GM21786 (cell line): Measurements from ENCODE around the gene PTPRE.

Experiments used
- ATAC-seq: cut with Tn5 transposase; IDR thresholded peaks from one replicate; pipeline ENCODE4 v1.9.1; 2021; ENCODE audit not compliant: unreplicated experiment

PTPRE gene

DNA sequence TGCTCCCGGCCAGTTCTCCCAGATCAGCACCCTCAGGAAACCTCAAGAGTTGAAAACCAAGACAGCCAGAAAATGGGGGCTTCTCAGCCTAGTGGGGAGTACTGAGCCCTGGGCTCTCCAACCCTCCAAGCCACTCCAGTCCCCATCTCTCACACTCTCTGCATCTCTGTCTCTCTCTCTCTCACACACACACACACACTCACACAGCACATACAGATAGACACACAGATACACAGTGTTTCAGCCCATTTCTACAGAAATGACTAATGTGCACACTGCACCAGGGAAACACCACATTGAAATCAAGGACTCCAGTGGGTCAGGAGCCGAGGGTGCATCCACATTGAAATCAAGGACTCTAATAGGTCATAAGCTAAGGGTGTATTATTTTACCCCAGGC, 111.8 kb downstream of the PTPRE start:
- ATAC-seq: no peak

DNA sequence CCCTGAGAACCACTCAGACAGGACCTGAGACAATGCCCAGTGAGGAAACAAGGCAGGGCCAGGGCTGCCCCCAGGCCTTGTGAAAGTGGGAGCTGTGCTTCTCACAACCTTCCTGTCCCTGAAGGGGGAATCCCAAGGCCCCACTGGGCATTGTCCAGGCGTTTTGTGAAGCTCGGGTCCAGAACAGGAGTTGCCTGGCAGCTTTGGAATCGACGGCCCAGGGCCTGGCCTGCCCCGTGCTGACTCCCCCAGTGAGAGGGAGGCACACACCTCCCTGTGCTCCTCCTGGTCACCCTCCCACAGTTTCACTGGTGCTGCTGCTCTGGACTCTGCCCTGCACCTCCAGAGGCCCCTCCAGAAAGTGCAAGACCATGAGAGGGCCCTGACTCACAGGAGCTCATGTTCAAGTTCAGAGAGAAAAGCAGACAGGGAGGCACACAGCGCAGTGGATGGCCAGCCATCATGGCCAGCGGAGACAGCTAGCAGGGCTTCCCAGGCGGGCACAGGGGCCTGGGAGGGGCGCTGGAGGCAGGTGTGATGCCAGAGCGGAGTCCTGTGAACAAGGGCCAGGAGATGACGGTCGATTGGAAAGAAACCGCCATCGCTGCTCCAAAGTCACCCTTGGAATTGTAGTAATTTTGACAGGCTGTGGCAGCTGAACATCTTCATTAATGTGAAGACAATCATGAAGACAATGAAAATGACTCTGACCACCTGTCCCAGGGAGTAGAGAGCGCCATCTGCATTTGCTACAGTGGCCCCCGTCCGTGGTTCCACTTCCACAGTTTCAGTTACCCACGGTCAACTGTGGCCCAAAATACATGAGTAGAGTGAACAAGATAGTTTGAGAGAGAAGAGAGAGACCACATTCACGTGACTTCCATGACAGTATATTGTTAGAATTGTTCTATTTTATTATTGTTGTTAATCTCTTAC, 115.6 kb downstream of the PTPRE start:
- no peak for ATAC-seq

DNA sequence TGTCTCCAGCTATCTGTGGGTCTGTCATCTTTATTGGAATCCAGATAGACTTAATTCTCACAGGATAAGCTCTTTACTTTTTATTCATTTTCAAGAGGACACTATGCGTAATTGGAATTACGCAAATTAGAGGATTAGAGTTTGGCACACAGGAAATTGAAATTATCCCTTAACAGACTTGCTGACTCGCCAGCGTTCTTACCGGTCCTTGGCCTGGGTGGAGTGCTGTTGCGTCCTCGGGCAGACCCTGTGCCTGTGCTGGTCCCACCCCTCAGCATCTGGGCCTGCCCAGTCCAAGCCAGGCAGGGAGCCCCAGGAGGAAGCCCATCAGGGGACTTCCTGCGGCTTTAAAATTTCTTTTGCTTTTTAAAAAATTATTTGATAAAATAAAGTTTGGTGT, 117.5 kb downstream of the PTPRE start:
- no peak for ATAC-seq

DNA sequence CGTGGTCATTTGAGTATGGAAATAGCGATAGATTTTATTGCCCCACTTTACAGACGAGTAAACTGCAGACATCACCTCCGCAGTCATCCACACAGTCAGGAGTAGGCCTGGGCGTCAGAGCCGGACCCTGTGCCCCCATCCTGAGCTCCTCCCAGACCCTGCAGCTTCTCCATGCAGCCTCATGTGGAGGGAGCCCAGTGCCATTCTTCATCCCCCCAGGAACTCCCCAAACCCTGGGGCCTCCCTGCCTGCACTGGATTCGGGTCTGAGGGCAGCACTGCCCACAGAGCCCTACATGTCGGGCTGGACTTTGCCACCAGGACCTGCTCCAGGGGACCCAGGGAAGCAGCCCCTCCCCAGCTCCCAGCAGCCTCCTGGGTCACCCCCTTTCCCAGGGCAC, 118.5 kb downstream of the PTPRE start:
- ATAC-seq: no peak

DNA sequence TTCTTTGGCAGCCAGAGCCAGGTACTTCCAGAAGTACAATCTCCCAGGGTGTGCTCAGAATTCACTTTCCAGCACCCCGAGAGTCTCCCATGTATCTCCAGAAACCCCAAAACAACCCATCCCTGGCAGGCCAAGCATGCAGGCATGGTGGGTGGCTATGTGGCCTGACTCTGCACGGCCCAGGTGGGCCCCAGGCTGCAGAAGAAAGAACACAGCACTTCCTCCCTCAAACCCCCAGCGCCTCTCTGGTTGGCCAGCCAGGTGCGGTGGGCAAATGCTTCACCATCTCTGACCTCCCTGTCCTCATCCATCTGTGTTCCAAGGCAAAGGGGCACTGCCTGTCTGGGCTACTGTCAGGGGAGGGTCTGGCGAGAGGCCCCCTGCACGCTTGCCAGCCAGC, 119.0 kb downstream of the PTPRE start:
- no peak for ATAC-seq

DNA sequence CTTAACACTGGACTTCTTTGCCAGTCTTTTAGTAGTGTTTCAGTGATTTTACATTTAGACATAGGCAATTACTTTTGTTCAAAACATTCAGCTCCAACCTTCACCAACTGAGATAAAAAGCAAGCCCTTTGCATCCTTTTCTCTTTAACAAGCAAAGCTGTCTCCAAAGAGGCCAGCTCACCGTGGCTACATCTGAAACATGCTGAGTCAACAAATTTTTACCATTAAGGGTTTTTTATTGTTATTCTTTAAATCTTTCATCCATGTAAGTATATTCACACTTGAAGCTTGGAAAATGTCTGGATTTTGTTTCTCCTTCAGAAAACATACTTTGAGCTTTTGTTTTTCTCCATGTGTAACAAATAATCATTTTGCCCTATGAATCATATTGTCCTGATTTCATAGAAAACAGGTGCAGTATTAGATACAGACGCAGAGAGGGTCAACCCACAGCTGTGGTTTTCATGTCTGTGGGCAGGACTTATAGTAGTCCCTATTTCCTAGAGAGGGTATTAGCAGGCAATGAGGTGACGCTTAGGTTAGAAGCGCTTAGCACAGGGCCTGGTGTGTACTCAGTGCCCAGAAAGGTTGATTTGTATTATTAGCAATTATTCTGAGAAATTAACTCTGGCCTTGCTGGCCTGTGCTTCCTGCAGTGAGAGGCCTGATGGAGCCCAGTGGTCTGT, 119.9 kb downstream of the PTPRE start:
- ATAC-seq: no peak

DNA sequence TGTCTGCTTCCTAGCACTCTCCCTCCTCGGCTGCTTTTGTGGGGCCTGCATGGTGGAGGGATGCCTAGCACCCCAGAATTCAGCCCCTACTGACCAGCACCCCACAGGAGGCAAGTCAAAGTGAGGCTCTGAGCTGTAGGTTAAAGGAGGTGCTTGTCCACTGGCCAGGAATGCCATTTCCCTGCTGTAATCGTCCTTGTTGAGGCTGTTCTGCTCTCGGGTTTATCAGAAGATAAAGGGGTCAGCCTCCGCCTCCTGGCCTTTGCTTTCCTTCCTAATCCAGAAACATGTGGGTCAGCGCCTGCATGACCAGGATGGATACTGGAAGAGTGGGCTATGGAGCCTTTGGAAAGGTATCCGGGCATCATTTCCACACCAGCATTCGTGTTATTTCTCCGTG, 120.4 kb downstream of the PTPRE start:
- no peak for ATAC-seq

DNA sequence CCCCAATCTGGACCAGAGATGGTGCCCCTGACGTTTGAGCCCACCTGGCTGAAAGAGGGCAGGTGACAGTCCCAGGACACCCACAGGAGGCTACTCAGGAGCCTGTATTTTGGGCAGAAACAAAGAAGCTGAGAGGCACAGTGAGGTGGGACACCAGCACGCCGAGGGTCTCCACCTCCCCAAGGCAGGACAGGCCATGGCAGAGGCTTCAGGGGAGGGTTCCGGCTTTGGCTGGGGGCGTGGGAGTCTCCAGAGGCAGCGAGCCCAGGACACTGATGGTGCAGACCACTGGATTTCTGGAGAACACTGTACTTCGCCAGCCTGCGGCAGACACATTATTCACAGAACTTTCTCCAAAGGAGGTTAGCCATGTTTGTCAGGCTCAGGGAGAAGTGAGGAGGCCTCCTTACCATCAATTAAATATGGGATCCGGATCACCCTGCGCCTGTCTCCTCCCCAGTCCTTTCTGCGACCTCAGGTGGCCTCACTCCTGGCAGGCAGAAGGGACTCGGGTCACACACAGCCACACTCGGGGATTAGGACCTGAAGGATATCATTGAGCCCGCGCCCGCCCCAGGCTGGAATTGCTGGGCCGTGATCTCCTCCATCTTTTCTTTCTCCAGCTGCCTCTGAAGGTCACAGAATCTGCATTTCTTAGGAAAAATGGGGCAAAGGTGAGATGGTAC, 121.1 kb downstream of the PTPRE start:
- no peak for ATAC-seq

DNA sequence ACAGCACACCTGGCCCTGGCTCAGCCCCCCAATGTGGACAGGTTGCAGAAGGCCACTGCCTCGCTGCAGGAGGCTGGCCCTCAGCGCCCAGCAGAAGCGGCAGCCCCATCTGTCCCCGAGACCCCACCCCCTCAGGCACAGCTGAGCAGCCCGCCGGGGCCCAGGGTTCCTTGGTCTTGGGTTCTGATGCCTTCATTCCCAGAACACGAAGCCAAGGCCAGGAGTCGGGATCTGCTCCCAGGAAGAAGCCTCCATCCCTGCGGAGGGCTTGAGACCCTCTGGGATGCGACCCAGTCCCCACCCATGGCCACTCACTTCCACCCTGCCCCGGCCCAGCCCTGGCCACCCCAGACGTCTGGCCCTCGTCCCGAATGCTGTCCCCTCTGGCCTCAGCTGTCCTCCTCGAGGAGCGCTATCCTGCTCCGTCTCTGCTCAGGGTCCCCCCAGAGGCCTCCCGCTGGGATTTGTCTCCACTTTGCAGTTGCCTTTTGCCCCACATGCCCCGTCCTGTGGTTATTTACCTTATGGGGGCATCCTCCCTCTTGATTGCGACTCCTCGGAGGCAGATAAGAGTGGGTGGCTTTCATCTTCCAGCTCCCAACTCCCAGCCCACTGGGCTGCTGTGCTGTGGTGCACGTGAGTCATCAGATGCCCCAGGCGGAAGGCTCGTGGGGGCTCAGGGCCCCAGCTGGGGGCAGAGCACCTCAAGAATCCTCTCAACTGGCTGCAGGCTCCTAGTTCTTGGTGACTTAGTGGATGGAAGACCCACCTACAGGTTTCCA, 121.8 kb downstream of the PTPRE start:
- ATAC-seq: no peak

DNA sequence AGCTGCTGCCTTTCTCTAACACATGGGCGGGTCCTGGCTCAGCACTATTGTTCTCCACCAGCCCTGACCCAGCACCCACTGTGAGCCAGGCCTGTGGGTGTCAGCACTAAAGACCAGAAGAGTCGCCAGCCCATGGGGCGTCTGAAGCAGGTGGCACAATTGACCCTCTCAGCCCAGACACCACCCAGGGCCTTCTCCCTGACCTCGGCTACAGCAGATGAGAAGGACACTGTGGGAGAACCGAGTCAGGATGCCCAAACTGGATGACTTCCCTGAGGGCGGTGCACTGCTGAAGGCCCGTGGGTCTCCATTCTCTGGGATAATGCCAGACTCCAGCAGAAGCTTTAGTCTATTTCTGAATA, 122.4 kb downstream of the PTPRE start:
- ATAC-seq: no peak

DNA sequence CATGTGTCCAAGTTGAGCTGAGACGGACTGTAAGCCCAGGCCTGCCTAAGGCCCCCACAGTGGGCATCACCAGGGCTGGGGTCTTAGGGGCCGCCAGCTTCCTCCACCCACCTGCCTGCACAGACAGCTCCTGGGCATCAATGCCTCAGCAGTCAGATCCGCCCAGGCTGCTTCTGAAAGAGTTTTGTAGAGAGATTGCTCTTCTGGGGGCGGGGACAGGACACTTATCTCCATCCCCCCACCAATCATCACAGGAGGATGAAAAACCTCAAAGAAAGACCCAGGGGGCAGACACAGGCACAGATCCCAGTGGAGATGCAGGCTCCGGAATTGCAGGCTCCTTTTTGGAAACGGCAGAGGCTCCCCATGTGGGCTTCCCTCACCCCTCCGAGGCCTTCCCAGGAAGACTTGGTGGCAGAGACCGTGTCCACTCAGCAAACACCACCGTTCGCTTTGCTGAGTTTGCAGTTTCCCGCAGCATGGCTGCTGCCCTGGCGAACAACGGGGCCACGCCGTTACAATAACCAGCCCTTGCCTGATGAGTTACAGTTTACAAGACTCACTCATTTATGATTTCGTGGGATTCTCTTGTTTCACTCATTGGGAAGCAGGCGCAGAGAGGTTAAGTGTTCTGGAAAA, 122.9 kb downstream of the PTPRE start:
- ATAC-seq: no peak

DNA sequence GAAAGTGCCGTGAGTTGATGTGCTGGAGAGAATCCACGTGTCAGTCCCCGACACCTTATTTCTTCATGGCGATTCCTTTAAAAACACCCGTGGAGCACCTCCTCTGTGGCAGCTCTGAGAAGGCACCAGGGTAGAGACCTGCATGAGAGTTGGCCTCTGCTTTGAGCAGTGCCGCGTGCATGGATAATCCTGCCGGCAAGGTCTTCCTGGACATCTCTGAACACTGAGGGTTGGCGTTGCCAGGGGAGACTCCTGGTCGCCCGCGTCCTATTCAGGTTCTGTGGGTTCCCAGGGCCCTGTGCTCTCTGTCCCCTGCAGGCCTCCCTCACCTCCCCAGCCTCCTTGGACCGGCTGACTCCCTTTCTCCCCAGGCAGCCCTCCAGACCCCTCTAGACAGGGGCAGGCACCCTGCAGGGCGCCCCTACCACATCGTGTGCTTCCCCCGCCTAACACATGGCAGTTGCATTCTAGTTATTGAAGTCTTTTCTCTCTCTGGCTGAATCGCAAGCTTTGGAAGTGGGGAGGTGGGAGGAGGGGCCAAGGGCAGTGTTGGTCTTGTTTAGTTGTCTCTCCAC, 123.7 kb downstream of the PTPRE start:
- no peak for ATAC-seq

DNA sequence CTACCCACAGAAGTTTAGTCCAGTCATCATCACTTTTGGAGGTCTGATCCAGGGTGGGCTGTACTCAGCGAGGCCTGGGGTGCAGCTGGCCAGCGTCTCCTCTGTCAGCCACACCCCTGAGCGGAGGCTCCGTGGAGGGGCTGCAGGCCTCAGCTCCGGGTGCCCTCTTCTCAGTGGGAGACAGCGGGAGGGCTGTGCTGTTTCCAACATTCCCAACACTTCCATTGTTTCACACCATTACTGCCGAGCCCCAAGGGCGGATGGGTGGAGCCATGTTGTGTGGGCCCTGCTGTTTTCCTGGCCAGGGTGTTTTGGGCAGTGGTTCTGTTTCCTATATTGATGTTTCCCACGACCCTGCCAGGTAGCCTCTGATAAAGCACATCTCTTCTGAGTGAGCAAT, 124.3 kb downstream of the PTPRE start:
- ATAC-seq: no peak

DNA sequence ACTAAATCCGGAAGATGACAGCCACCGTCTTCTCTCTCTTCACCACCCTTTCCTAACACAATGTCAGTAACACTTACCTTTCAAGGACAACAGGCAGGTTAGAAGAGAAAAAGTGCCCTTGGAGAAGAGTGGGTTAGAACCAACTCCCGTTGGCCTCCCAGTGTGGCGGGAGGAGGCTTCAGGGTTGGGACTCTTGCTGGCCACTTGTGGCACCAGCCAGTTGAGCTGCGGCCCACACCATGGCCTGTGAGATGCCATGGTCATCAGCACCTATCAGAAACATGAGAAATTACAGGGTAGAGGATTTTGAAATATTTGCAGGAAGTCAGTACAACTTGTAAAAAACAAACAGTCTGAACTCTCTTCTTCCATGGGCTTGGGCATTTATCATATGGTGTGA, 125.6 kb downstream of the PTPRE start:
- ATAC-seq: no peak

DNA sequence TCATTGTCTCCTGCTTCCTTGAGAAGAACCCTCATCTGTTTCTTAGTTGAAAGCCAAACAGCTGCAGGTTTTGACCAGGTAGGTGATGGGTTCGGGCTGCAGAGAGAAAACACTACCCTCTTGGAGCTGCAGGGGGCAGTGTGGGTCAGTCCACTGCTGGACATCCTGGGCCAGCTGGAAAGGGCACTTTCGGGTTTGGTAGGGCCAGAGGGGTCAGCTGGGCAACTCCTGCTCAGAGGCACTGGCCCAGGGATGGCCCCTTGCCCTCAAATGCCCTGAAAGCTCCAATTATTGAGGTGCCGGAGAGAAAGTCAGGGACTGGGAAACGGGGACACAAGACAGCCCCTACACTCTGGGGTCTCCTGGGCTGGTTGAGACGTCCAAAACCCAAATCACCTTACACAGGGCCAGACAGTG, 128.7 kb downstream of the PTPRE start:
- ATAC-seq: no peak

DNA sequence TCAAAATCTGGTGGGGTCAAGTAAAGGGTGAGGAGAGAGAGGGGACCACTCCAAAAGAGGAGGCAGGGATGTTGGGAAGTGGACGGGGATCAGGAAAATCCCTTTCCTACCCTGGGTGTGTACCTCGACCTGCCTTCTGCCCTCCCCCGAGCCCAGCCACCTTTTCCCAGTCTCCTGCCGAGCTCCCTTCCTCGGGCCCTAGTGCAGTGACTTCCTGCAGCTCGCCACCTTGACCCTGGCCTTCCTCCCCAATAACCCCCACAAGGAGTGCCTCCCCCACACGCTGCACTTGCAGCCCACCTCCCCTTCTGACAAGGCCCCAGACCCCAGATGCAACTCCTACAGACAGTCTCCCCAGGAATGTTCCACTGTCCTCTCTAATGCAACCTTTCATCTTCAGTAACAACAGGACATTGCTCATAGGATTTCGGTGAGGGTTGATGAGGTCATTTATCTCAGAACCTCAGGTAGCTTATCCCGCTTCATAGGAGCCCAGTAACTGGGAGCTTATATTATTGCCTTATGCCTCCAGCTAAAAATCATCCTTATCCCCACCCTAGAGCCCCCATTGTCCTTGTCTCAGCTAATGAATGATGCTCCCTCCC, 129.2 kb downstream of the PTPRE start:
- no peak for ATAC-seq

DNA sequence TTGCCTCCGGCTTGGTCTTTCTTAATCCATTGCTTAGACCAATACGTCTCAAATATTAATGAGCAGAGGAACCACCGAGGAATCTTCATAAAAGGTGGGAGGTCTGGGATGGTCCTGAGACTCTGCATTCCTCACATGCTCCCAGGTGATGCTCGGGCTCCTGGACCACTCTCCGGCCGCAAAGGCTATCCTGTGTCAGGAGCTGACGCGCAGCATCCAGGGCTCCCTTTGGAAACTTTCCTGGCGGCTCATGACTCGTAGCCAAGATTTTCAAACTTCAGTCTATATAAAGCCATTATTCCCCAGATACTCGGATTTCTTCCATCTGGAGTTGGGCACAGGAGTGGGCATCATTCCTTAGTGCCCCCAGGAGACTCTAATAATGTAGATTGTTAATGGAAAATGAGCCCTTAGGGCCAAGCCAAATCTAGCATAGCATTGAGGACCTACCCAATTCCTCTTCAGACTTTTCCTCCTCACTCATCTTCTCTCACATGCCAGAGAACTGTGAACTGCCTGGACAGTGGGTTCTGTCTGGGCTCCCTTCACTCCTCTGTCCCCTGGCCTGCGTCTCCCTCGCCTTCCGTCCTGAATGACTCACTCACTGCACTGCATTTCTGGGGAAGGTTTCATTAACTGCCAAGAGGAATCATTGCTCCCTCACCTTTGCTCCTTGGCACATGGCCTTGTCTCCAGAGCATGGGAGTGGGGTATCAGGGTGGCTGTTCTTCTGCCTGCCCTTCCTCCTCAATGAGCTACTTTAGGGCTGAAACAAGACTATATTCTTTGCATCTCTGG, 130.0 kb downstream of the PTPRE start:
- no peak for ATAC-seq

DNA sequence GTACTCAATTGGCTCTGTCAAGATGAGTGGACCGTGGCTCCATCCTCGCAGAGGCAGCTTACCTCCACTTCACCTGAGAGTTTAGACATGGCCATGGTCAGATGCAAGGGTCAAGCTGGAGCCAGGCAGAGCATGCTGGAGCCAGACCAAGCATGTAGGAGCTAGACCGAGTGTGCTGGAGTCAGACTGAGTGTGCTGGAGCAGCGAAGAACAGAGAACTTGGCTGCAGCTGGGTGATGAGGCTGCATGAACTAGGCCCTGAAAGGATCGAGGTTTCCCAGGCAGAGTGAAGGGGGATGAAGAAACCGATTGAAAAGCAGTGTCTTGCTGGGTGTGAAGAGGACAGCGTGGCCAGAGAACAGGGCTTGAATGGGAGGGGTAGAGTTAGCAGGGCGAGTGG, 133.2 kb downstream of the PTPRE start:
- ATAC-seq: no peak

DNA sequence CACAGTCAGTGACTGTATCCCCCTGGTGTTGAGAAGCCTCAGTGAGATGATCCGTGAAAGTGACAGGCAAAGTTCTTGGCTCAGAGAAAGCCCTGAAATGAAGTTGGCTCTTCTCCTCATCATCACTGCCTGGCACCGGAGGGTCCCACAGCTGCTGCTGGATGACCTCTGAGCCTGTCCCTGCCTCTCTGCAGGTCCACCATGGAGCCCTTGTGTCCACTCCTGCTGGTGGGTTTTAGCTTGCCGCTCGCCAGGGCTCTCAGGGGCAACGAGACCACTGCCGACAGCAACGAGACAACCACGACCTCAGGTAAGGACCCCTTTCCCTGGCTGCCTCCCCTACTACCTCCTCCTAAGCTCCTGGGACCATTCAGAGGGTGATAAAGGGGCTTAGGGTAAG, 133.8 kb downstream of the PTPRE start:
- ATAC-seq: no peak
